HG03280 (cell line): ENCODE measurements around the gene PREX1.
"Not testable (repeated sequence)": the region's sequence is repeated elsewhere in the genome, so short reads cannot be mapped to it uniquely, and the experiment has no call there.

Source experiments
- ATAC-seq: cut with Tn5 transposase; IDR thresholded peaks from one replicate; pipeline ENCODE4 v1.9.1; 2021; ENCODE audit warnings: mild to moderate bottlenecking, moderate library complexity; ENCODE audit not compliant: unreplicated experiment

PREX1 gene

DNA sequence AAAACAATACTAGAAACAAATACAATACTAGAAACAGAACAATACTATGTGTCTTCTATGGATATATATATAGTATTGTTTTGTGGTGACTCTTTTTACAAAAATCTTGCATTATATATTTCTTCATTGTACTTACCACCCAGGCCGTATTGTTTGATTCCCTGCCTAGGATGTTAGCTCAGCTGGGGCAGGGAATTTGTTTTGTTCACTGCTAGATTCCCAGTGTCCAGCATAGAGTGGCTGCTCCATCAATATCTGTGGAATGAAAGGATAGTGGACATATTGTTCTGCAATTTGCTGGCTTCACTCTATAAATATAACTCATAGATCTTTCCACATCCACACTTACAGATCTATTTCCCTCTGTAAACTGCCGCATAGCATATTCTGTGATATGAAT lies 21.5 kb upstream of the PREX1 start:
- ATAC-seq: no peak

DNA sequence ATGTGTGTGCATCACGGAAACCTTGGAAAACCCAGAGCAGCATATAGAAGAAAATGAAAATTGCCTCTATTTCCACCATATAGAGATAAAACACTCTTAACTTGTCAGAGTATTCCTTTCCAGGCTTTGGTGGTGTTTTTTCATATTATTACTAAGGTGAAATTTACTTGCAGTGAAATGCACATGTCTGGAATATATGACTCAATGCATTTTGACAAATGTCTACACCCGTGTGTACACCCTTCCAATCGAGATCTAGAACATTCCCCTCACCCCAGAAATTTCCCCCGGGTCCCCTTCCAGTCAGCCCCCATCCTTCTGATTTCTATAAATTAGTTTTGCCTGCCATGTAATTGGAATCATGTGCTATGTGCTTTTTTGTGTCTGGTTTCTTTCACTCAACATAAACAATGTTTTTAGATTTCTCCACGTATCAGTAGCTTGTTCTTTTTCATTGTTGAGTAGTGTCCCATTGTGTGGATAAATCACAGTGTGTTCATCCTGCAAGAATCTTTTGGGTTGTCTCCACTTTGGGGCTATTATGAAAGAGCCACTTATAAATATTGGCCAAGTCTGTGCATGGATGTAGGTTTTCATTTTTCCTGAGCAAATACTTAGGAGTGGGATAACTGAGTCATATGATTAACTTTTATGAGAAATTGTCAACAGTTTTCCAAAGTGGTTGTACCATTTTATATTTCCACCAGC lies 19.9 kb upstream of the PREX1 start:
- ATAC-seq: no peak

DNA sequence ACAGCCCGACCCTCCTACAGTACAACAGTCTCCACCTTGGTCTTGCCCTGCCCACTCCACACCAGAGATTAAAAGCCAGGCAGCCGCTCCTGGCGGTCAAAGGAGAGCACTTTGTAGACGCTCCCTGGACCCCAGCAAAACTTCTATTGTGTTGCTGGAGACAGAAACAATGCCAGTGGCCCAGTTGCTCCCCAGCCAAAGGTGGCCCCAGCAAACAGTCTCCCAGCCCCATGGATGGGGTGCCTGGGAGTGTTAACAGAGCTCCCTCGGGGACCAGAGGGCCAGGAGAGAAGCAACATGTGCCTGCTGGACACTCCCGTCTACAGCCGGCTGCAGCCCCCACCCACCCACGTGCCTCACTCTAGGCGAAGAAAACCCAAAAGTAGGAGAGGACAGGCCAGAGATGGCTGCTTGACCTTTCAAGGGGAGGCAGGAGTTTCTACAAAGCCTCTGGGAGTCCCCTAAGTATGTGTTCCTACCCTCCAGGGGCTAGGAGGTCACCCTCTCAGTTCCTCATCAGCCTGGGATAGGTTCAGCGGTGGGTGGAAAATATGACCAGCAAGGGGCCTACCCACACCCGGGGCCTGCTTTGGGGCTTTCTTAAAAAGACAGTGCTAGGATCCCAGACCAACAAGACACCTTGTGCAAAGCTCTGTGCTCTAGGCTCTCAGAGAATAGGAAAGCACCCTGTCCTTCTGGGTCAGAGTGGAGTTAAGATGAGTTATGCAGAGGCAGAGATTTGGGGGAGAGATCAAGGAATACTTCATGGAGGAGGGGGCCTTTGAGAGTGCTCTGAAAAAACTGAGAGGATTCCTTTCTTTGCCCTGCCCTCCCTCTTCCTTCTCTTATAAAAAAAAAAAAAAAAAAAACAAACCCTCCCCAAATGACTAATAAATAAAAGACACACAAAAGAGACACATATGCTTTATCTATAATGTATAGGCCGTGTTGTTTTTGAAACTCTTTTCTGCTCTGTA lies 19.0 kb upstream of the PREX1 start:
- ATAC-seq: peak; percentile 94

DNA sequence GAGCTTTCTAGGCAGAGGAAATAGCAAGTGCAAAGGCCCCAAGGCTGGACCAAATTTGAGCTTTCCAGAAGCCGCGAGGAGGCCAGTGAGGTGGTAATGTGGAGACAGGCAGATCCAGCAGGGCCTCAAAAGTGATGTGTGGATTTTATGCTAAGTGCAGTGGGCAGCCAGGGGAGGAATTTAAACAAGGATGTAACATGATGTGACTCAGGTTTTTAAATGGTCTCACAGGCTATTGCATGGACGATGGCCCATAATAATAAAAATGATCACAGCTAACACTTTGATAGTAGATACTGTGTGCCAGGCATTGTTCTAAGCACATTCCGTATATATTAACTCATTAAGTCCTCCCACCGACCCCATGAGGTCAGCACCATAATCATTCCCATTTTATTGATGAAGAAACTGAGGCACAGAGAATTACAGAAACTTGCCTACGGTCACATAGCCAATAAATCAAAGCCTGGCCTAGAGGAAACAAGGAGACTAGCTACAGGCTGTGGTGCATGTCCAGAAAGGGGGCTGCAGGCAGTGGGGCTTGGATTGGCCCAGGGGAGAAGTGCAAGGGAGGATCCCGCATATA lies 18.0 kb upstream of the PREX1 start:
- ATAC-seq: no peak

DNA sequence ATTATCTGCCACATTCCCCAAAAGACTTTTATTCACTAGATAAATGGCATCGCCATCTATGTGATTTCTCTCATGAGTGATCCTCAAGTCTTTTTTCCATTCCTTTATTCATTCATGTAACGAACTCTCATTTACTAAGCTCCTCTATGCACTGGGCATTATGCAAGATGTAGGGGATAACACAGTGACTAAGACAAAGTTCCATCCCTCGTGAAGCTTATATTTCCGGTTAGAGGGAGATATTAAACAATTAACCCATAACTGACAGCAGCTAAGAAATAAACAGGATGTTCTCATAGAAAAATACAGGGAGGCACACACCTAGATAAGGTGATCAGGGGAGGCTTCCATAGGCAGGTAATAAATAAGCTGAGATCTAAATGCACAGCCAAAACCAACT lies 17.2 kb upstream of the PREX1 start:
- ATAC-seq: no peak

DNA sequence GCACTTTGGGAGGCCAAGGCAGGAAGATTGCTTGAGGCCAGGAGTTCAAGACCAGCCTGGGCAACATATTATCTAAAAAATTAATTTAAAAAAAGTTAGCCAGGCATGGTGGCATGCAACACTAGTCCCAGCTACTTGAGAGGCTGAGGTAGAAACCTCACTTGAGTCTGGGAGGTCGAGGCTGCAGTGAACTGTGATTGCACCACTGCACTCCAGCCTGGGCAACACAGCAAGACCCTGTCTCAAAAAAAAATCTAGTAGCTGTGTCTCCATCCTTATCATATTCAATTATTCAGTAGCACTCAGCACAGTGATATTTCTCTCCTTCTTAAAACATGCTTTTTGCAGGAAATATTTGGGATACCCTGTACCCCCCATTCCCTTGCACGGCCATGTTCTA lies 16.1 kb upstream of the PREX1 start:
- ATAC-seq: not testable (repeated sequence)

DNA sequence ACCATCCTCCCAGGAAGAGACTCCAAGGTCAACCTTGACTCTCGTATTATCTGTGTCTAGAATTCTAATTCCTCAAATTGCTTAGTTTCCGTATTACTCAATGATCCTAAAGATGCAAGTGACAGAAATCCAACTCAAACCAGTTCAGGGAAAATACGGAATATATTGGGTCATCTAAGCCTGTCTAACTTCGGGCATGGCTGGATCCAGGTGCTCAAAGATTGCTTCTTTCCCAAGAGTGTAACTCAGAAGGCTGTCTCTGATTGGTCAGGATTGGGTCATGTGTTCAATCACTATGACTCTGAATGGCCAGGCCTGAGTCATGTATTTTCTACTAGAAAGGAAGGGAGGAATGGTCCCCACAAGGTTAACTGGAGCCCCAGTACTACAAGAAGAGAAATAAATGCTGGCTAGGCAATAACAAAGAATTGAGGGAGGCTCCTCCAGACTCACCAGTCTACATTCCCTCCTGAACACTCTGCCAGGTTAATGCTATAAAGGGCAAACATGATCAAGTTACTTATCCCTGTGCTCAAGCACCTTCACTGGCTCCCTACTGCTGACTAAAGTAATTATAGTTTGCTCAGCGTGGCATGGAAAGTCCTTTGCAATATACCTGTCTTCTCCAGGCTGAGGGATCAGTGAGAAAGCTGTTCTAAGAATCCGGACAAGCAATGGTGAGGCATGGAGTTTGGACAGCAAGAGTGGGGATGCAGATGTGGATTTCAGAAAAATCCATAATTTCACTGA lies 15.4 kb upstream of the PREX1 start:
- ATAC-seq: no peak

DNA sequence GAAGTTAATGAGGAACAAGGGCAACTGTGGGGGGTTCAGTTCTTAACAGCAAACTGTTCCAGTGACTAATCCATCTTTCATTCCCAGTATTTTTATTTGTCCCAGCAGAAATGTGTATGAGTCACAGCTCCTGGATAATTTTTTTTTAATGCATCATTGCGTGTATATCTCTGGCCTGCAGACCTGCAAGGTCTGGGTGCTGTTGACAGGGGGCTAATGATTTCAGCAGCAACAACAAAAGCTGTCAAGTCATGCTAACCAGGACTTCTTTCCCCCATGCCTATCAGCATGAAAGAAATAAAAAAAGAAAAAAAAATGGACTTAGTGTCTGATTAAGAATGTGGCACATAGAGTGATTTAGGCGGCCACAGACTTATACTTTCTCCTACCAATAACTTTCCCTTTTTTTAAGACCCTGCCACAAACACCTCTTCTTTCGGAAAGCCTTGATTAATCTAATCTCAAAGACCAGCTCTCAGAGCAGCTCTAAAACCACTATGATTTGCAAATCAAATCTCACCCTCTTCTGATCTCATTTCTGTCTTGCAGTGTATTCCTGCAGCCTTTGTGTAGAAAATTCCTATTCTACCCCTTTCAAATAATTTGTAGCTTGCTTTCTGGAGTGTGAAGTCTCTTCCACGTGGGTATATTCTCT lies 14.2 kb upstream of the PREX1 start:
- ATAC-seq: no peak

DNA sequence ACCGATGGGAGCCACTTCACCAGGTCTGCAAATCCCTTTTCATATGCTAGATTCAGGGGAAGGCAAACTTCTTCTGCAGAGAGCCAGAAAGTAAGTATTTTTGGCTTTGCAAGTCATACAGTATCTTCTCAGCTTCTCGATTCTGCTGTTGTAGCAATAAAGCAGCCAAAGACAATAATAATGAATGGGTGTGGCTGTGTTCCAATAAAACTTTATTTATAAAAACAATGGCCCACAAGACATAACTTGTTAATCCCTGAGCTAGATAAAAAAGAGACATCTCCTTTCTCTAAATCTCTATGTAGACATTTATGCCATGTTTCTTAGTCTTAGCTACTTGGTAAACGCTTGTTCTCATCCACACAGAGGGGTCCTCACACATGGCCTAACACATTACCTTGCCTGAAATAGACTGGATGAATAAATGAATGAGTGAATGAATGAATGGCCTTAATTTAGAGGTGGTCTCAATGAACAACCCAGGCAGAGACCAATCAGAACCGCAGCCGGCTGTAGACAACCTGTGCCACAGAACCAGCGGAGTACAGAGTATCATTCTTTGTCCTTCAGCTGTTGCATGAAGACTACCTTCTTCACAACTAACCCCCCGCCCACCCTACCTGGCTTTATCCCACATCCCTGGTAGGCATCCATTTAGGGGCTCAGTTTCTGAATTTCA lies 13.5 kb upstream of the PREX1 start:
- ATAC-seq: no peak

DNA sequence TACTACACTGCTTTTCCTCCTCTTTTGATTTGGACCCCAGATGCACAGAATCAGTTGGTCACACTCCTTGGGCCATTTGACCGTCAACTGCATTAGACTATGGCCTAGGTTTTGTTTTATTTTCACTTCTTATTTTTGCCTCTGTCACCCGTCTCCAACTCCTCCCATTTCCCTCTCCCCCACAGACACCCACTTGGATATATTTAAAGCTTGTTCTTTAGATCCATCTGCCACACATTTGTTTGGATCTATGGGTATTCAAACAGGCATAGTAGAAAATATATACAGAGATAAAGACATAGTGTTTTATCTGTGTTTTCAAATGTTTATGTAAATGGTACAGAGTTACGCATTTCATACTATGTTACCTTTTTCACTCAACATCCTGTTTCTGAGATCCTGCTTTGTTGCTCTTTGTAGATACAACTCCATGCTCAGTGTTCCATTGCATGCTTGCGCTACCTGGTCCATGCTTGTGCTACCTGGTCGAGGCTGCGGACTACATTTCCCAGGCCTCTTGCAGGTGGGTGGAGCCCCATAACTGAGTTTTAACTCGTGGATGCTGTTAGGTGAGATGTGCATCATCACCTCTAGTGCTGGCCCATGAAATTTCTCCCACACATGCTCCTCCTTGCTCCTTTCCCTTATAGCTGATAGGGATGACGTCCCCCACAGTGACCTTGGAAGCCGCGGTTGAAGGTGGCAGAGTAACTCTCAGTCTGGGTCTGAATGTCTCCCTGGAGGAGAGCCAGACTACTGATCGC lies 11.5 kb upstream of the PREX1 start:
- ATAC-seq: no peak

DNA sequence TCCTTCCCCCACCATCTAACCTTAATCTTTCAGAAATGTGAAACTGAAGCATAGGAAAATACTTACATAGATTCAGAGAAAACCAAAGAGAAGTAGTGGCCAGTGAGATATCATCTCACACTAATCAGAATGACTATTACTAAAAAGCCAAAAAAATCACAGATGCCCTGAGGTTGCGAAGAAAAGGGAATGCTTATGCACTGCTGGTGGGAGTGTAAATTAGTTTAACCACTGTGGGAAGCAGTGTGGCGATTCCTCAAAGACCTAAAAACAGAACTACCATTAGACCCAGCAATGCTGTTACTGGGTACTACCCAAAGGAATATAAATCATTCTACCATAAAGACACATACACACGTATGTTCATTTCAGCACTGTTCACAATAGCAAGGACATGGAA lies 9.2 kb upstream of the PREX1 start:
- no peak for ATAC-seq

DNA sequence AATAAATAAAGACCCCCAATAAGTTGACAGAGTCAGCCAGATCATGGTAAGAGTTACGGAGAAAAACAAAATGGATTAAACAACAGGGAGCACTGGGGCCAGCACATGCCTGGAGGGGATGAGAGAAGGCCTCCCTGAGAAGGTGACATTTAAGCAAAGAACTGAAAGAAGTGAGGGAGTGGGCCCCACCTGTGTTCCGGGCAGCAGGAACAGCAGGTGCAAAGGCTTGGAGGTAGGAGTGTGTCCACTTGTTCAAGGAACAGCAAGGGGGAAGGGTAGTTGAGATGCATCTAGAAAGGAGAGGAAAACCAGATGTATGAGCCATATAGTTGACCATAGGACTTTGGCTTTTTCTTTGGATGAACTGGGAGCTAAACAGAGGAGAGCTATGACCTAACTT lies 7.6 kb upstream of the PREX1 start:
- ATAC-seq: no peak

DNA sequence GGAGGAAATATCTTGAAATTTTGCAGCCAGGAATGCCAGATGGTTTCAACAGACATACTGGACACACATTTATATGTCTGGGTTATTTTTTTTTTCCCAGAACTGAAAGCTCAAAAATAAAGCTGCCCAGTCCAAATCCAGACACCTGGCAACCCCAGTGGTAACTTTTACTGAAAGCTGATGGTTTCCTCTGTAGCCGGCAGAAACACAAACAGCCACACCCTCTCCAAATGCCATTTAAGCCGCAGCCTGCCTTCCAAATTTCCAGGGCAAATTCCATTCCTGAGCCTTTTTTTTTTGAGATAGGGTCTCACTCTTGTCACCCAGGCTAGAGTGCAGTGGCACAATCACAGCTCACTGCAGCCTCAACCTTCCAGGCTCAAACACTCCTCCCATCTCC lies 6.5 kb upstream of the PREX1 start:
- no peak for ATAC-seq

DNA sequence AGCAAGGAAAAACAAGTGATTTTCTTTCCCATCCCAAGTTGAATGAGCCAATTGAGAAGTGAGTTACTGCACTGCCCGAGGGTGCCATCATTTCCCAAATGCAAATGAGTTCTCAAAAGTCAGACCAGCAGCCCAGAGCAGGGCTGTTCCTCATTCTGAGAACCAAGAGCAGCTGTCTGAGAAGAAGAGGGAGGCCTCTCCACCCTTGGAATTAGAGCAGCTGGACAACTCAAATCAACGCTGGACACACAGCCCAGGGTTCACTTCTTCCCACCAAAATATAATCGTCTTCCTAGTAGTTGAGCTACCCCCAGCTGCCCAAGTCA lies 4.6 kb upstream of the PREX1 start:
- ATAC-seq: no peak

DNA sequence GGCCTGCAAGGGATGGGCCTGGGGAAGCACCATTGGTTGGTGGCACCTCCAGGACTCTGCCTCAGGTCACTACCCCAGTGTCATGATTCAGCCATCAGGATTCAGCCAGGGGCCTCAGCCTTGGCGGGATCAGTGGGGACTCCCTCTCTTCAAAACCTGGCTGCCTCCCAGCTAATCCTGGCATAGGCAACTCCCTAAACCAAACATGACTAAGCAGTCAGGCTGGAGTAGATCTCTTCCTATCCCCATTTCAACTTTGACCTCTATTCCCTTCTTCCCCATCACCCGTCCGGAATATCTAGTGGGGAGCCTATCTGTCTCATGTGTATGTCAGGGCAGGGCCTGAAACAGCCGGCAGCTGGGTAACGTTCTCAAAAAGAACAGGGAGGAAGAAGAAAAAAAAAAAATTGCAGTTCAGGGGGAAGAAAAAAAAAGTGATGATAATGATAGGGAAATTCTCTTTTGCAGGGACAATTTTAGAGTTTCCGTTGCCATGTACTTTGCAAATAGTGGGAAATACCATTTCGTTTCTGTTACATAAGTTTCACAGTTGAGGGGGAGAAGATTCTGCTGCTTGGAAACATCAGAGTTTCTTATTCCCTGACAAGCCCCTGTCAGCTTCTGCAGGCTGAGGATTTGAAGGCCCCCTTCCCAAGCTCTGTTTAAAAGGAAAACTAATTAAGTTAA lies 4.1 kb upstream of the PREX1 start:
- no peak for ATAC-seq

DNA sequence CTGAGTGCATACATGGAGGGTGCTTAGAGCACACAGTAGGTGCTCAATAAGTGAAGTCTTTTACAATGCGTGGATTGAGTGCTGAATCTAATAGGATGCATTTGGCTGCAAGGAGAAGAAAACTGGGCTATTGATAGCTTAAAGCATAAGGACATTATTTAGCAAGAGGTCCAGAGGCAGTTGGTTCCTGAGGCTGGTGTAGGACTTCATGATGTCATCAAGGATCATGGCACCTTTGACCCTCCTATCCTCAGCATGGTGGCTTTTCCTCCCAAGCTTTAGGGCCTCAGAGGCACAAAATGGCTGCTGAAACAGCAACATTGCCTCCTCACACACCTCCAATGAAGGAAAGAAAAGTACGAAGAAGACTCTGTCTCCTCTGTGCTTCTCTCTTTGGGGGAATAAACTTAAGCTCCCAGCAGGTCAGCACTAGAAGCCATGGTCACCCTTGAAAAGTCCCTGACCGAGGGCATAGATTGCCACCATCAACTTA lies 3.1 kb upstream of the PREX1 start:
- ATAC-seq: no peak

DNA sequence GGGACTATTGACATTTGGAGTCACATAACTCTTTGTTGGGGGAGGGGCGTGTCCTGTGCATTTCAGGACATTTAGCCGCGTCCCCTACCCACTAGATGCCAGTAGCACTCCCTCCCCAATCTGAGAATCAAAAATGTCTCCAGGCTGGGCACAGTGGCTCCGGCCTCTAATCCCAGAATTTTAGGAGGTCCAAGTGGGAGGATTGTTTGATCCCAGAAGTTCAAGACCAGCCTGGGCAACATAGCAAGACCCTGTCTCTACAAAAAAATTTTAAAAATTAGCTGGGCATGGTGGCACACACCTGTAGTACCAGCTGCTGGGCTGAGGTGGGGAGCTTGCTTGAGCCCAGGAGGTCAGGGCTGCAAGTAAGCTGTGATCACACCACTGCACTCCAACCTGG lies 2.1 kb upstream of the PREX1 start:
- ATAC-seq: no peak

DNA sequence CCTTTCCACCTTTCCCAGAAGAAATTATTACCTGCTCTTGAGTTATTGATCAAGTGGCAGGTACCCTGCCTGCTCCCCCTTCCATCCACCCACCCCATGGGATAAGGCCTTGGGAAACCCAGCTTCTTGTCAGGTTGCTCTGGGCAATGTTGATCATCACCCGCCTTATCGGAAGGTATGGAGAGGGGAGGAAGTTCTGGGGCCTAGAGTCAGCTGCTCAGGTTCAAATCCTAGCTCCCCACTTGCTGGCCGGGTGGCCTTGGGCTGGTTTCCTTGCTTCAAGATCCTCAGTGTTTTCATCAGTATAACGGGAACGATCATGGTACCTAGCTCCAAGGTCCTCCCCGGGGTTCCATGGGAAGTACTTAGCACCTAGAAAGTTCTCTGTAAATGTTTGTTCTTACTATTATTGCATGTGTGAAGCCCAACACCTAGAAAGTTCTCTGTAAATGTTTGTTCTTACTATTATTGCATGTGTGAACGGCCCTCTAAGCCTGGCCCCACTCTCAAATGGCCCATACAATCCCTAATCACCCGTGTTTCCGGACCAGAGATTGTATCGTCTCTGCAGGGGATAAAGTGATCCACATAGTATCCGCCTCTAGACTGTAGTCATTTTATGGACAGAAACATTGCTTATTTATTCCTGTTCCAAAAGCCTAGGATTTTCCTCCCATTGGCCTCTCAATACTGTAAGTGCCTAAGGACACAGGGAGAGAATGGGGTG lies 1.1 kb upstream of the PREX1 start:
- ATAC-seq: no peak
